ENCODE results near the gene ASCC3.

- TF ChIP-seq CTCF (IDR thresholded peaks at IDR 0.05; ENCODE audit: low read depth, low read length, missing input control) (no peak), SP1 (IDR thresholded peaks at IDR 0.05) (no peak), TAF1 (conservative IDR thresholded peaks at IDR 0.05) (no peak), ZBTB33 (IDR thresholded peaks at IDR 0.05) (no peak), MAX (IDR thresholded peaks at IDR 0.05) (no peak), JUND (IDR thresholded peaks at IDR 0.05) (no peak), YY1 (IDR thresholded peaks at IDR 0.05) (no peak), HNF4A (conservative IDR thresholded peaks at IDR 0.05) (no peak), GABPA (IDR thresholded peaks at IDR 0.05 in 1 of 2, conservative IDR thresholded peaks at IDR 0.05 in 1 of 2) (no peak), REST (IDR thresholded peaks at IDR 0.05) (no peak), ATF3 (IDR thresholded peaks at IDR 0.05) (no peak), EGR1 (IDR thresholded peaks at IDR 0.05; ENCODE audit: low read depth in 2 of 2) (no peak), FOXA2 (IDR thresholded peaks at IDR 0.05) (no peak)
Observed at GRCh38 chr6:100622907-100623692, 258.0 kb downstream of the ASCC3 start.

All from liver (tissue), 3 donors.